Thoracic aorta (tissue), 2 donors: ENCODE results near the gene EXOC3. TPM values are rescaled to one million over a fixed set of nuclear protein-coding genes. Genes with fewer than 3 reads are reported as not detected.
A peak's percentile ranks its signal among the peaks of the same experiment; 100 is the strongest.

ENCODE experiments used
- ATAC-seq: fragments of 150-250 bp; one replicate; pipeline ENCODE4 v1.8.0; 2017; ENCODE audit warnings: low read depth; ENCODE audit not compliant: insufficient number of reproducible peaks, low FRiP score
- DNase-seq: peaks from one replicate; pipeline ENCODE4 v3.0.0-alpha.2; 2020; ENCODE audit warnings: low spot score
- H3K27ac ChIP-seq, 2 donors: fragments of 200-600 bp; sonication (generic); 1 replicate in 1 of 2; 2 replicates in 1 of 2; pipeline ENCODE4 v1.5.1; 2016; ENCODE audit warnings: mild to moderate bottlenecking in 2 of 2, moderate library complexity in 2 of 2
- H3K27me3 ChIP-seq: fragments of 200-600 bp; sonication (generic); replicated peaks from 2 replicates; pipeline ENCODE4 v1.6.0; 2016; ENCODE audit warnings: mild to moderate bottlenecking; ENCODE audit not compliant: insufficient read depth
- H3K36me3 ChIP-seq: fragments of 200-600 bp; sonication (generic); one replicate; pipeline ENCODE4 v1.5.1; 2016
- H3K4me1 ChIP-seq, 2 donors: fragments of 200-600 bp; sonication (generic); 1 replicate in 1 of 2; 2 replicates in 1 of 2; pipeline versions ENCODE4 v1.5.1 to v1.6.0; 2016; ENCODE audit warnings: low read depth in 2 of 2, mild to moderate bottlenecking in 1 of 2; ENCODE audit not compliant: control insufficient read depth in 1 of 2
- H3K4me3 ChIP-seq: fragments of 200-600 bp; sonication (generic); 2 replicates; pipeline ENCODE4 v1.5.1; 2016; ENCODE audit warnings: mild to moderate bottlenecking
- H3K9me3 ChIP-seq: fragments of 200-600 bp; sonication (generic); 2 replicates; pipeline ENCODE4 v1.5.1; 2016
- CTCF ChIP-seq: fragments of 200-600 bp; sonication (generic); IDR thresholded peaks from one replicate; pipeline ENCODE4 v1.5.1; 2019; ENCODE audit warnings: antibody characterized with exemption
- total RNA-seq, 2 donors: library from RNA; depleted of rRNA; stranded (reverse); fragments of >200 nt; gene quantifications; one replicate each; pipeline versions ENCODE4 v1.1.0 to v1.2.3, GENCODE V29; 2016

EXOC3 gene
- 10 to 100 TPM; 34.5 to 79.7 TPM for total RNA-seq

GRCh38 chr5:442335-443238, at the start of gene EXOC3:
Gene EXOC3, plus strand, starts transcription at chr5:443176. Its CDS starts 3,030 bp downstream, at chr5:446206.
- Histone ChIP-seq H3K4me1 (peaks cover 11 to 19% of the 10 kb centered on the region in 2 donors), H3K36me3 (peaks cover 7% of the 10 kb centered on the region), H3K4me3 (peak within 1 kb of the TSS; percentile 99), H3K27ac (peak within 1 kb of the TSS; percentile 67 to 81), H3K27me3 (no peaks in the 10 kb centered on the region), H3K9me3 (no peaks in the 10 kb centered on the region)
- ATAC-seq, result no peak
- TF ChIP-seq CTCF, result no peak
- DNase-seq, result no peak

GRCh38 chr5:393846-394275, 49.1 kb upstream of the EXOC3 start:
- DNase-seq (no peak), ATAC-seq (no peak)
- Histone ChIP-seq H3K4me1 (no peaks in the 10 kb centered on the region), H3K4me3 (no peak overlapping the region), H3K36me3 (no peaks in the 10 kb centered on the region), H3K27ac (no peak overlapping the region), H3K27me3 (no peaks in the 10 kb centered on the region), H3K9me3 (no peaks in the 10 kb centered on the region)
- no peak for TF ChIP-seq CTCF

GRCh38 chr5:394671-395155, 48.3 kb upstream of the EXOC3 start:
- TF ChIP-seq CTCF, result no peak
- H3K27ac ChIP-seq, result no peak overlapping the region

GRCh38 chr5:395156-395920, 47.6 kb upstream of the EXOC3 start:
- DNase-seq, result no peak
- no peak for TF ChIP-seq CTCF

More at GRCh38 chr5:394671-395155, 48.3 kb upstream of the EXOC3 start:
- no peak for ATAC-seq
- peaks cover 0 to 4% of the 10 kb centered on the region in 2 donors for H3K4me1 ChIP-seq
- H3K36me3 ChIP-seq, result no peaks in the 10 kb centered on the region
- no peaks in the 10 kb centered on the region for H3K27me3 ChIP-seq
- no peak overlapping the region for H3K4me3 ChIP-seq
- no peaks in the 10 kb centered on the region for H3K9me3 ChIP-seq
- no peak for DNase-seq

More at GRCh38 chr5:395156-395920, 47.6 kb upstream of the EXOC3 start:
- no peaks in the 10 kb centered on the region for H3K9me3 ChIP-seq
- no peaks in the 10 kb centered on the region for H3K36me3 ChIP-seq
- no peak overlapping the region for H3K4me3 ChIP-seq
- no peaks in the 10 kb centered on the region for H3K27me3 ChIP-seq
- H3K27ac ChIP-seq, result no peak overlapping the region
- ATAC-seq, result no peak
- H3K4me1 ChIP-seq, result peaks cover 0 to 10% of the 10 kb centered on the region in 2 donors
